D721Med (cell line): ENCODE results near the gene TMC5.

Source experiments
- DNase-seq: peaks from one replicate; pipeline ENCODE4 v3.0.0; 2011; ENCODE audit warnings: low spot score; ENCODE audit not compliant: insufficient read length
- FAIRE-seq: peaks from 2 replicates; lab custom pipeline; 2011; peaks lifted over from hg19 to GRCh38; lab: Jason Lieb, UNC
- TF ChIP-seq, protein P1 (sequence below): IDR thresholded peaks from 2 replicates; pipeline ENCODE4 v1.5.1; 2012; ENCODE audit warnings: mild to moderate bottlenecking, control low read depth; ENCODE audit not compliant: insufficient read depth; ENCODE audit errors: missing control alignments

The TMC5 gene

DNA sequence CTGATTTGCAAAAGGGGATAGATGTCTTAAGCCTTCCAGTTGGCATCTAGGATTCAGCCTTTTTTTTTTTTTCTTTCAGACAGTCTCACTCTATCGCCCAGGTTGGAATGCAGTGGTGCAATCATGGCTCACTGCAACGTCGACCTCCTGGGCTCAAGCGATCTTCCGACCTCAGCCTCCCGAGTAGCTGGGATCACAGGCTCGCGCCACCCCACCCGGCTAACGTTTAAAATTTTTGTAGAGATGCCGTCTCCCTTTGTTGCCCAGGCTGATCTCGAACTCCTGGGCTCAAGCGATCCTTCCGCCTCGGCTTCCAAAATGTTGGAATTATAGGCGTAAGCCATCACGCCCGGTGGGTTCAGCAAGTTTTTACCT lies 105.5 kb downstream of the TMC5 start:
- FAIRE-seq (no peak), DNase-seq (no peak)
- TF ChIP-seq, protein P1, sequence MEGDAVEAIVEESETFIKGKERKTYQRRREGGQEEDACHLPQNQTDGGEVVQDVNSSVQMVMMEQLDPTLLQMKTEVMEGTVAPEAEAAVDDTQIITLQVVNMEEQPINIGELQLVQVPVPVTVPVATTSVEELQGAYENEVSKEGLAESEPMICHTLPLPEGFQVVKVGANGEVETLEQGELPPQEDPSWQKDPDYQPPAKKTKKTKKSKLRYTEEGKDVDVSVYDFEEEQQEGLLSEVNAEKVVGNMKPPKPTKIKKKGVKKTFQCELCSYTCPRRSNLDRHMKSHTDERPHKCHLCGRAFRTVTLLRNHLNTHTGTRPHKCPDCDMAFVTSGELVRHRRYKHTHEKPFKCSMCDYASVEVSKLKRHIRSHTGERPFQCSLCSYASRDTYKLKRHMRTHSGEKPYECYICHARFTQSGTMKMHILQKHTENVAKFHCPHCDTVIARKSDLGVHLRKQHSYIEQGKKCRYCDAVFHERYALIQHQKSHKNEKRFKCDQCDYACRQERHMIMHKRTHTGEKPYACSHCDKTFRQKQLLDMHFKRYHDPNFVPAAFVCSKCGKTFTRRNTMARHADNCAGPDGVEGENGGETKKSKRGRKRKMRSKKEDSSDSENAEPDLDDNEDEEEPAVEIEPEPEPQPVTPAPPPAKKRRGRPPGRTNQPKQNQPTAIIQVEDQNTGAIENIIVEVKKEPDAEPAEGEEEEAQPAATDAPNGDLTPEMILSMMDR: no peak

DNA sequence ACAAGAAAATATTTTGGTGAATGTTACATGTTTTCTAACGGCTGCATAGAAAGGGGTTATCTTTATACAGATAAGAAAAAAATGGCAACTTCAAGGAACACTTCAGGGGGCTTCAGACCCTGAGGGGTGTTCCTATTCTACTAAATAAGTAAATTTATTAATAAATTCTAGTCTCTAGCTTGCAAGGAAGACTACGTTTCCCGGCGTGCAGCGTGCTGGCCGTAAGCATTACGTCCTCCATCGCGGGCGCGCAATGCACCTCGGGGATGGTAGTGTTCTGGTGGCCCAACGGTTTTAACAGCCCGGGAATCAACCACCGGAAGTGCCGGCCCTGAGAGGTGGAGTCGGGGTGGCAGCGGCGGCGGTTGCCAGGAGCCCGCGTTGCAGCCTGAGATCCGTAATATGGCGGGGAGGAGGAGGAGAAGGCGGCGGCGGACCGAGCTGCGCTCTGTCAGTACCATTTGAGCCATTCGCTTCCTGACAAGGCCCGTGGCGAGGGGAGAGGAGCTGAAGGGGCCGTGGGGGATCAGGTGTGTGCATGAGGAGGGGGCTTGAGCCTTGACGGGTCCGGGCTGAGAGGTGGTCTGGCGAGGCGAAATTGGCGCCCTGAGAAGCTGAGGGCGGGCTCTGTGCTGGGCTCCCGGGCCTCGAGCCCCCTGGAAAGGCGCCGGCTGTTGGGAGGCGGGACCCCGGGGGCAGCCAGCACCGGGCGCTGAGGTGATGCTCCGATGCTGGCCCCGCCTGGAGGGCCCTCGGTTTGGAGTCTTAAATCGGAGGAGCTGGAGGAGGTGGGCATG lies 106.1 kb downstream of the TMC5 start, which contains the start of gene CCP110:
TSS of gene CCP110 (plus strand) at position 384 of the 797 bp plus-strand sequence. CDS start 3,940 bp downstream, outside the sequence.
- DNase-seq: peak; percentile 53
- FAIRE-seq: no peak
- TF ChIP-seq, protein P1: no peak

DNA sequence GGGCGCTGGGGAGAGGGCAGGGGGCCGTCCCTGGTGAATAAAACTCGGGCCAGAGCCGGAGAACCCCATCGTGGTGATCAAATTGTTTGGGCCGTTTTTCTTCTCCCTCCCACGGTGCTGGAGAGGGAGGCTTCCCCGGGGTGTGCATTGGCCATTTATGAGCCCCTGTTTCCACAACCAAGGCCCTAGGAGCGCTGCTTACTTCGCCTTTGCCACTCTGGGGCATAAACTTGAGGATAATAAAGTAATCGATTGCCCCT lies 106.6 kb downstream of the TMC5 start:
- DNase-seq (no peak), FAIRE-seq (no peak)
- TF ChIP-seq, protein P1: no peak

DNA sequence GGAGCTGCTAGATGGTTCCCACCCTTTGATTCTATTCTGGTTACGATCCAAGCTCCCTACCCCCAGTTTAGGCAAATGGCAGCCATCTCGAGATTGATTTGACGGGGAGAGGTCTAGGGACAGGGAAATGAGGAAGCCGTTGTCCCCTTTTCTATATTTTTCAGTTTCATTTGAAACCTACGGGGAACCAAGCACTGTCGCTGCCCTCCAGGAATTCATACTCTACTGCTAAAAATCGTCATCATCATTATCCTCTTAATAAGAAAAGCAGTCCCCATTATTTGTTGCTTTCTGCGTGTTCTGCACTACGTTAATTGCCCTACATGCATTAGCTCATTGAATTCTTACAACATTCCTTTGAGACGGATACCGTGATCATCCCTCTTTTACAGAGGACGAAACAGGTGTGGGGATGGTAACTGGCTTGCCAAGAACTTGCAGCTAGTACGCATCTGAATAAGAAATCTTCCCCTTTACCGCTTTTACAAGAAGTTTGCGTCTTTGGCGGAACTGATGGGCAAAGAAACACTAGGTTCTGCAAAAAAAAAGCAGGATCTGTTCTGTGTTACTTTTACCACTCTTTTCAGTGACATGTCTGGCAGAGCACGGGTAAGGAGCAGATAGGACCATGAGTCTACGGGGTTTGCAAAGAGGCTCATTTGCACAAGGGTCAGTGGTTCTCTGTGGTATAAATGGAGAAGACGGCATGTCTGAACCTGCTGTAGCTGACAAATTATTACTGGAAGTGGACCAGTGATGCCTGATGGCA lies 107.1 kb downstream of the TMC5 start:
- FAIRE-seq: no peak
- DNase-seq: no peak
- TF ChIP-seq, protein P1: no peak

DNA sequence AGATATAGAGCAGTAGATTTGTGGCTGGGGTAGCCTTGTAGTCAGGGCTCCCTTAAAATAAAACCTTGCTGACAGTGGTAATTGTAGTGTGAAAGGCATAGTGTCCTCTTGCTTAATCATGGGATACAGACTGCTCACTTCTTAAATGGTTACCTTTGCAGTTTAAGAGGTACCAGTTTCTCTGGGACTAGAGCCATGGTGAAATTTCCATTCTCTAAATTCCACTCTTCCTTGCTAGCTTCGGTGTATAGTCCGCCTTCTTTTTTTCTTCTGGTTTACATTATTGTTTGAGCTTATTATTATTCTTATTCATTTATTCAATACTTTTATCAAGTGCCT lies 107.7 kb downstream of the TMC5 start:
- FAIRE-seq: no peak

DNA sequence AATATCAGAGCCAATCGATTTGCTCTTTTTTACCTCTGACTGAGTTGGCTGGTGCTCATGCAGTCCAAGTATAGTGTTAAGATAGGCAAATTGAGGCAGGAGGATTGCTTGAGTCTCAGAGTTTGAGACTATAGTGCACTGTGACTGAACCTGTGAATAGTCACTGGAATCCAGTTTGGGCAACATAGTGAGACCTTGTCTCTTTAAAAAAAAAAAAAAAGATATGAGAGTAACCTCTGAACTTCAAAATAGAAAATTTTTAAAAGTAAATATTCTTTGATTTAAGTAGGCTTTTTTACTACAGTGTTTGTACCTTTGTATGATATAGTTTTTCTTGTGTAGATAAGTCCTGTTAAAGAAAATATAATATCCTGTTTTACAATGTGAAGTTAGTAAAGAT lies 109.5 kb downstream of the TMC5 start:
- TF ChIP-seq, protein P1: no peak
- DNase-seq: no peak
- no peak for FAIRE-seq

More for the DNA sequence above, 107.7 kb downstream of the TMC5 start:
- TF ChIP-seq, protein P1: no peak
- DNase-seq: no peak

DNA sequence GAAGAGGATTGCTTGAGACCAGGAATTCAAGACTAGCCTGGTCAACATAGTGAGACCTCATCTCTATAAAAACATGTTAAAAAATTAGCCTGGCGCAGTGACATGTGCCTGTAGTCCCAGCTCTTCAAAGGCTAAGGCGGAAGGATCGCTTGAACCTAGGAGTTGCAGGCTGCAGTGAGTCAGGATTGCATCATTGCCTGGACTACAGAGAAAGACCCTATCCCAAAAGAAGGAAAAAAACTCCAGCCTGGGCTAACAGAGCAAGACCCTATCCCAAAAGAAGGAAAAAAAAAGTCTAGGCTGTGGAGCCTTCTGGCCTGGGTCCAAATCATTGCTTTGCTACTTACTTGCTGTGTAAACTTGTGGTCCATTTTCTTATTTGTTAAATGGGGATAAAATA lies 111.0 kb downstream of the TMC5 start:
- TF ChIP-seq, protein P1: no peak
- DNase-seq (no peak), FAIRE-seq (no peak)
